GM19099 (cell line): ENCODE measurements around the gene TRMT2A.

ENCODE experiments used
- POLR2A ChIP-seq: IDR thresholded peaks from 3 replicates; pipeline ENCODE4 v1.6.1; 2011; ENCODE audit warnings: low read depth; ENCODE audit not compliant: insufficient read length; ENCODE audit errors: extremely low read depth

TRMT2A gene

DNA sequence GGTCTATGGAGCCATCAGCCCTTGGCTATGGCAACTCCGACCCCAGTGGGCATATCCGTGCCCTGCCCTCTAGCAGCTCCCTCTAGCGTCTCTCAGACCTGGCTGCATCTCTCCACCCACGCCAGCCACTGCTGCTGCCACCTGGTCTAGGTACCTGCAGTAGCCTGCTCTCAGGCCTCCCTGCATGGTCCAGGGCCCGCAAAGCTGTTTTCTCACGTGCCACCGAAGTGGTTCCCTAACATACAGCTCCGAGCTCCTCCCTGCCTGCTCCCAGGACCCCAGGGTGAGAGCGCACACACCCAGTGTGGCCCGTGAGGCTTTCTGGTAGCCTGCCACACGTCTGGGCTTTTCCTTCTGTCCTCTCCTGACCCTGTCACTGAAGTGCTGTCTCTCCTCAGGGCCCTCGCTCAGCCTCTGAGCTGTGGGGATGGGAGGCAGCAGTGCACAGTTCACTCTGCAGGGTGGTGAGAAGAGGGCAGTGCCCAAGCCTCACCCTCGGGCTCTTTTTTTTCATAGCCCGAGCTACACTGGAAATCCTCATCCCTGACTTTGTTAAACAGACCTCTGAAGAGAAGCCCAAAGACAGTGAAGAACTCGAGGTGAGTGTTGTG is 22.7 kb downstream of the TRMT2A start:
- TF ChIP-seq POLR2A: no peak

DNA sequence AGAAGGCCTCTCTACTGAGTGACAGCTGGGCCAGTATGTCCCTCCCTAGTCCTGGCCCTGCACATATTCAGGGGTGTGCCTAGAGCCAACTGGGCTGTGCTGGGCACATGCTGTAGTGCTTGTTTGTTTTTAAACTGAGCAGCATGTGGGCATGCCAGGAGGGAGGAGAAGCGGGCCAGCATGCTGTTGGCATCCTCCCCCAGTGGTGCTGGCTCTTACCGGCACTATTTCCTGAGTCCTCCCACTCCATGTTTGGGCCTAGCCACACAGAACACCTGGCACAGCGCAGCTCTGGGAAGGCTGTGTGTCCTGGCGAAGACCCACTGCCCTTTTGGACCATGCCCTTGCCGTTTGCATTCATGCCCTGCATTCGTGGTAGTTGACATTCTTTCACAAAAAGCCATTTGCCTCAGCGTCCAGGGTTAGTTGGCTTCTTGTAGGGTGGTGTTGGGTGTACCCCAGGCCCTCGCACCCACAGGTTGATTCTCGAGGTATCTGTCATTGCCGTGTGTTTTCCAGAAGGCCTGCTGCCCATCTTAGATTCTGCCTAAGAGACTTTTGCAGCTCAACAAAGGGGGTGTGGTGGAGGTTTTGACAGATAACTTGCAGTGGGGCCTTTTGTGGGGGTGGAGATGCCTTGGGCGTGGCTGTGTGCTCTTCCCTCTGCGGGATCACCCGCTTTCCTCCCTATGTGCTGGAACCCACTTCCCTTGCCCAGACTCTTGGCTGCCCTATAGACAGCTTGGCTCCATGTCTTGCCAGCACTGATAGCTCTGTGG is 23.4 kb downstream of the TRMT2A start:
- TF ChIP-seq POLR2A: no peak

DNA sequence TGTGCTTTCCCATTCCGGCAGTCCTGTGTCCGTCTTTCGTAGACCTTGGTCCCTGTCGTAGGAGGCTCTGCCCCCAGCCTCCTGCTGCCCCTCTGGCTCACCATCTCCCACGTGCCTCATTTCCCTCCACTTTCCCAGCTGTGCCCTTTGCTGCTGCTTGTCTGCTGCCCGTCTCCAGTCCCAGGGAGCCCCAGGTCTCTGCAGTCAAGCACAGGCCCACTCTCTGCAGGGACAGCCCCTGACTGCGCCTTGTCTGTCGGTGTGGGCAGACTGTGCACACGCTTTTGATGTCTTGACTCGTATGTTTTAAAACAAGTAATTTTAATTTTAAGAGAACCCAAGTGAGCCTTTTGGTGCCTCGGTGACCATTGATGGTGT is 24.6 kb downstream of the TRMT2A start:
- TF ChIP-seq POLR2A: no peak

DNA sequence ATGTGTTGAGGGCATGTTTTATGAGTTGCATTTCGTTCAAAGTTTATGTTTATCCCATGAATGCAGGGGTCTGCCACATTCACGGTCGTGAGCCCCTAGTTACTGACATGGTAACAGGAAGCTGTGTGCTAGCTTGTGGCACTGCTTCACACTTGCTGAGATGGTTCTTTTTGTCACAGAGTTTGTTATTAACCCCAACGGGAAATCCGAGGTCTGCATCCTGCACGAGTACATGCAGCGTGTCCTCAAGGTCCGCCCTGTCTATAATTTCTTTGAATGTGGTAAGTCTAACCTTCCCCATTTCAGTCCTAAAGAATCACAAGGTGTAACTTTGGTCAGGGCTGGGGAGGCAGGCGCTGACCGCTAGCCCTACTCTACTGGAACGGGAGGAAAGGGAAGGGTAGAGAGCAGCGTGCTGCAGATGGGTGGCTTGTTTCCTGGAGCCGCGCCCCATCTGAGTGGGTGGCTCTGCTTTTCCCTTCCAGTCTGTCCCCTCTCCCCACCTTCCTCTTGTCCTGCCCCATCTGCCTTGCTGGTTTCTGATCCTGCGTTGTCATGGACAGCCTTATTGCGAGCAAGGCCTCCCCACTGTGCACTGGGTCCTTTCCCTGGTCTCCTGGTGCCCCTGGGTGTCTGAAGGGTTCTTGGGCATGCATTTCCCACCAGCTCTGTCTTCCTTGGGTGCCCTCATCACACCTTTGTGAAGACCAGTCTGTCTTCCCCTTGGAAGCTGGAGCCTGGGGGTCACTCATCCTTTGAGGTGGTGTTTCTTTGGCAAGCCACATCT is 25.1 kb downstream of the TRMT2A start:
- TF ChIP-seq POLR2A: no peak

GRCh38 chr22:20090730-20091240 is 26.2 kb downstream of the TRMT2A start:
- no peak for TF ChIP-seq POLR2A

- TF ChIP-seq POLR2A: no peak
Observed at GRCh38 chr22:20089977-20090729, 26.9 kb downstream of the TRMT2A start.

GRCh38 chr22:20089226-20089976 is 27.6 kb downstream of the TRMT2A start:
- TF ChIP-seq POLR2A: no peak

DNA sequence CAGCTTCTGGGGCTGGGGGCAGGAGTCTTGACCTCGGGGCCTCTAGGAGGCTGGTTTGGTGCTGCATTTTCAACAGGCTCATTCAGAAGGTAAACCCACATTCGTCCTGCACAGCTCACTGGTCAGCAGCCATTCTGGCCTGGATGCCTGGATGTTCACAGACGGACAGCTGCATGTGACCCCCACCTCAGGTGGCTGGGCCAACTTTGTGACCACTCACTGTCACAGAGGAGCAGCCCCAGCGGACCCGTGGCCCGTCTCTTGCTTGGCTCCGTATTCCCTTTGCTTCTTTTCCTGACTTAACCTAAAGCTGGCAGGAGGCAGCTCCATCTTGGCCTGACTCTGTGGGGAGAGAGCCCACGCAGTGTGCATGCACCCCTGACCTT is 28.8 kb downstream of the TRMT2A start:
- no peak for TF ChIP-seq POLR2A

DNA sequence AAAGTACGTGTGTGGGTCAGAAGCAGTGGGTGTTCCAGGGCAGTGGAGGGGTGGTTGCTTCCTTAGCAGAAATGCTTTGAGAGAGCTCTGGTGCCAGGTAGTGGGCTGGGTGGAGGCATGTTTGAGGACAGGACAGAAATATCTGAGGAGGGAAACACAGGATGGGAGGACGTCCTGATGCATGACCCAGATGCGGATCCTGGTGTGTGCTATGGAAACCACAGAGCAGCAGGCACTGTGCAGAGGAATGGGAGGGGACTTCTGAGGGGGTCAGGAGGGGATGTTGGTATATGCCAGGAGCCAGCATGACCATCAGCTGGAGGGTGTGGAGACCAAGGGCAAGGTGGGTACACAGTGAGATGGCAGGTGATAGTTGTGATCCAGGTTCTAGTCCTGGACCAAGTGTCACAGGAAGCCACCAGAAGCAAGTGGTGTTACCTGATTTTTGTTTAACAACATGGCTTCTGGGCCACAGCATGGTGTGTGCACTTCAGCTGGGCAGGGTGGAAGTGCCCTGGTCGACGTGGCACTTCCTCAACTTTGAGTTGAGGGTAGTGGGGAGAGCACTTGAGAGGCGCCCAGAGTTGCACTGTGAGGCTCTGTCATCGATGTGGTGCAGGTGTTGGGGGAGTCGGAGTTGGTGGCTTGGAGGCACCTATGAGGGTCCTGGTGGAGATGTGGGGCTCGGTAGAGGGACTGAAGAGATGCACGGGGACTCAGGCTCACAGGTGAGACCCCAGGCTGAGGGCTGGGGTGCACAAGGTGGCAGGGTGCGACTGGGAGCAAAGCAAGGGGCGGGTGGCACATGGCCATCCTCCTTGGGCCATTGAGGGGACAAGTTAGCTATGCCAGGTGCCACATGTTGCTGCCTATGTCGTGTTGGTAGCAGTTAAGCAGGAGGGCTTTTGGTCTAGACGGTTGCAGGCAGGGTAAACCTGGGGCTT is 29.4 kb downstream of the TRMT2A start:
- no peak for TF ChIP-seq POLR2A

GRCh38 chr22:20086763-20087162 is 30.3 kb downstream of the TRMT2A start:
- no peak for TF ChIP-seq POLR2A

- no peak for TF ChIP-seq POLR2A
Observed at GRCh38 chr22:20086101-20086599, 30.9 kb downstream of the TRMT2A start.

DNA sequence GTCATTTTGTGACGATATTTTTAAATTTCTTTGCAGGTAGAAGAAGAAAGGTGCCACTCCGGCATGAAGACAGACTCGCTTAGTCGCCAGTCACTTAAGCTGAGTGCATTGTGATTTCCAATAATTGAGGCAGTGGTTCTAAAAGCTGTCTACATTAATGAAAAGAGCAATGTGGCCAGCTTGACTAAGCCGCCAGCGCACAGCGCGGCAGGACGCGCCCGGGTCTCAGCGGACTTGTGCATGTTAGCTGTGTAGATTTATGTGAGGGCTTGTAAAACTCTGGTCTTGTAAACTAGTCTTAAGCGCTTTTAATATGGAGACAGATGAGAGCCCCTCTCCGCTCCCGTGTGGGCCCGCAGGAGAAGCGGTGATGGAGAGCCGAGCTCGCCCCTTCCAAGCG is 31.4 kb downstream of the TRMT2A start:
- TF ChIP-seq POLR2A: no peak
